Type B pancreatic cell (in vitro differentiated cells): ENCODE data around the gene UQCR11. TPM values are rescaled to one million over a fixed set of nuclear protein-coding genes. Genes with fewer than 3 reads are reported as not detected.

Experiments used
- DNase-seq: peaks from one replicate; pipeline ENCODE4 v3.0.0; 2021; ENCODE audit warnings: mixed read lengths; ENCODE audit not compliant: unreplicated experiment; ENCODE audit errors: extremely low spot score
- H3K27ac Mint-ChIP-seq: 2 replicates; pipeline ENCODE4 v1.8.0; 2021; ENCODE audit warnings: mild to moderate bottlenecking, mixed read lengths
- H3K27me3 Mint-ChIP-seq: 2 replicates; pipeline ENCODE4 v1.8.0; 2021; ENCODE audit warnings: mixed read lengths
- H3K36me3 Mint-ChIP-seq: 2 replicates; pipeline ENCODE4 v1.8.0; 2021; ENCODE audit warnings: mixed read lengths
- H3K4me1 Mint-ChIP-seq: one replicate; pipeline ENCODE4 v1.8.0; 2021; ENCODE audit warnings: mixed read lengths; ENCODE audit not compliant: unreplicated experiment
- H3K4me3 Mint-ChIP-seq: 2 replicates; pipeline ENCODE4 v1.8.0; 2021; ENCODE audit warnings: mild to moderate bottlenecking, mixed read lengths
- H3K9me3 Mint-ChIP-seq: 2 replicates; pipeline ENCODE4 v1.8.0; 2021; ENCODE audit warnings: mixed read lengths
- CTCF ChIP-seq: fragments of 200-600 bp; sonication (generic); conservative IDR thresholded peaks from 2 replicates; pipeline ENCODE4 v1.5.0; 2021; ENCODE audit warnings: antibody characterized with exemption, mild to moderate bottlenecking
- total RNA-seq: library from RNA; stranded (reverse); gene quantifications from 2 replicates; pipeline ENCODE4 v1.2.1, GENCODE V29; 2021; ENCODE audit warnings: low replicate concordance

Gene UQCR11
- total RNA-seq, 1 donor from 2014 or later = 191 TPM

GRCh38 chr19:1575323-1576241, 29.7 kb downstream of the UQCR11 start:
- peaks cover under 1% of the 10 kb centered on the region for H3K27me3 Mint-ChIP-seq

DNA sequence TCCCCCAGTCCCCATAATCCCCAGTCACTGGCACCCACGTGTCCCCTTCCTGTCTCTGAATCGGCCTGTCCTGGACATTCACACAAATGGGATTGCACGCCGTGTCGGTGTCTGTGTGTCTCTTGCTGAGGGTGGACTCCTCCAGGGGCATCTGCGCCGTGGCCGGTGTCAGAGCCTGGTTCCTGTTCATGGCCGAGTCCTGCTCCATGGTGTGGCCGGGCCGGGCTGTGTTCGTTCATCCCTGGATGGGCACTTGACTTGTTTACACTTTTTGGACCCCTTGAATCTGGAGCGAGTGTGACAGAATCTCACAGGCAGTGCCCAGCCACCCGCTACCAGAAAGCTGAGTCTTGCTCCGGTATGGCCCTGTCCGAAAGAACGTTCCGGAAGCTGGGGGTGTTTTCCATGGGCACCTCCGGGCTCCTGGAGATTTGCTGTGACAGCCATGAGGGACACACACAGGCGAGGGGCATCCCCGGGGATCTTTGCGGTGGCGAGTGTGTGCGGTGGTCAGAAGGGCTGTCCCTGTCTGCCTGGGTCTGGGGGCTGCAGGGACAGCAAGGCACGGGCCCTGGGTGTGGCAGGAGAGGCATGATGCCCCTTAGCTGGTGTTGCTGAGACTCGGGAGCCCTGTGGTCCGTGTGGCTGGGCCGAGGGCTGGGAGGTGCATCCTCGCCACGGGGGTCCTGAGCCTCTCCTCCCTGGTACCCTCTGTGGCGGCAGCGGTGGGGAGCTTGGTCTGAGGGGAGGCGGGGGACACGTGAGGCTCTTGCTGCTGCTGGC, 30.7 kb downstream of the UQCR11 start:
- Mint-ChIP-seq H3K9me3 (no peaks in the 10 kb centered on the region), H3K4me1 (peaks cover 11% of the 10 kb centered on the region), H3K4me3 (no peak overlapping the region), H3K27me3 (peaks cover 10% of the 10 kb centered on the region), H3K27ac (no peak overlapping the region), H3K36me3 (no peaks in the 10 kb centered on the region)
- no peak for TF ChIP-seq CTCF
- DNase-seq = no peak

More at GRCh38 chr19:1575323-1576241, 29.7 kb downstream of the UQCR11 start:
- no peaks in the 10 kb centered on the region for H3K36me3 Mint-ChIP-seq
- H3K4me3 Mint-ChIP-seq = no peak overlapping the region
- no peaks in the 10 kb centered on the region for H3K9me3 Mint-ChIP-seq
- no peak overlapping the region for H3K27ac Mint-ChIP-seq
- DNase-seq = no peak
- H3K4me1 Mint-ChIP-seq = peaks cover 5% of the 10 kb centered on the region
- no peak for TF ChIP-seq CTCF

DNA sequence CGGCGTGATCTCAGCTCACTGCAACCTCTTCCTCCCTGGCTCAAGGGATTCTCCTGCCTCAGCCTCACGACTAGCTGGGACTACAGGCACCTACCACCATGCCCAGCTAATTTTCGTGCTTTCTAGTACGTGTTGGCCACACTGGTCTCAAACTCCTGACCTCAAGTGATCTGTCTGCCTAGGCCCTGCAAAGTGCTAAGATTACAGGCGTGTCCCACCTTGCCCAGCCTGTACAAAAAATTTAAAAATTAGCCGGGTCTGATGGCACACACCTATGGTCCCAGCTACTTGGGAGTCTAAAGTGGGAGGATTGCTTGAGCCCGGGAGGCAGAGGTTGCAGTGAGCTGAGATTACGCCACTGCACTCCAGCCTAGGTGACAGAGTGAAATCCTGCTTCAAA, 32.5 kb downstream of the UQCR11 start:
- H3K27me3 Mint-ChIP-seq = peaks cover 10% of the 10 kb centered on the region
- no peak overlapping the region for H3K4me3 Mint-ChIP-seq
- no peak for DNase-seq
- no peaks in the 10 kb centered on the region for H3K36me3 Mint-ChIP-seq
- no peak for TF ChIP-seq CTCF
- peaks cover 11% of the 10 kb centered on the region for H3K4me1 Mint-ChIP-seq
- H3K27ac Mint-ChIP-seq = no peak overlapping the region
- no peaks in the 10 kb centered on the region for H3K9me3 Mint-ChIP-seq

GRCh38 chr19:1571358-1571757, 33.9 kb downstream of the UQCR11 start:
- DNase-seq = no peak
- Mint-ChIP-seq H3K9me3 (no peaks in the 10 kb centered on the region), H3K4me3 (peak overlapping the region; percentile 28), H3K27ac (no peak overlapping the region), H3K36me3 (no peaks in the 10 kb centered on the region), H3K4me1 (peaks cover 11% of the 10 kb centered on the region), H3K27me3 (peaks cover 10% of the 10 kb centered on the region)
- TF ChIP-seq CTCF = no peak

DNA sequence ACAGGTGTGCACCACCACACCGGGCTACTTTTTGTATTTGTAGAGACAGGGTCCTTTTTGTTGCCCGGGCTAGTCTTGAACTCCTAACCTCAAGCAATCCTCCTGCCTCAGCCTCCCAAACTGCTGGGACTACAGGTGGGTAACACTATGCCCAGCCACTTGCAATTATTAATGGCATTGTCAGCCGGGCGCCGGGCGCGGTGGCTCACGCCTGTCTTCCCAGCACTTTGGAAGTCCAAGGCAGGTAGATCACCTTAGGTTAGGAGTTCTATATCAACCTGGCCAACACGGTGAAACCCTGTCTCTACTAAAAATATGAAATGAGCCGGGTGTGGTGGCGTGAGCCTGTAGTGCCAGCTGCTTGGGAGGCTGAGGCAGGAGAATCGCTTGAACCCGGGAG, 34.4 kb downstream of the UQCR11 start:
- TF ChIP-seq CTCF = no peak
- peak overlapping the region; percentile 86 for H3K27ac Mint-ChIP-seq
- no peaks in the 10 kb centered on the region for H3K9me3 Mint-ChIP-seq
- no peaks in the 10 kb centered on the region for H3K36me3 Mint-ChIP-seq
- H3K4me1 Mint-ChIP-seq = peaks cover 11% of the 10 kb centered on the region
- peak overlapping the region; percentile 85 for H3K4me3 Mint-ChIP-seq
- DNase-seq = no peak
- H3K27me3 Mint-ChIP-seq = peaks cover 10% of the 10 kb centered on the region
